Measurements from ENCODE around the gene TMEM150B.

TMEM150B gene

GRCh38 chr19:55325172-55325571 lies at the start of gene TMEM150B:
Gene TMEM150B, minus strand, starts transcription at chr19:55325341. Its CDS starts 4,305 bp downstream, at chr19:55321036.
- Histone ChIP-seq H3K27ac (ENCODE audit: low read depth, low read length, poor library complexity, severe bottlenecking) (no peak within 1 kb of the TSS), H3K9me3 (ENCODE audit: low read length) (no peaks in the 10 kb centered on the region), H4K20me1 (ENCODE audit: insufficient read depth, low read length) (no peaks in the 10 kb centered on the region), H3K27me3 (ENCODE audit: insufficient read depth, low read length) (peaks cover 9% of the 10 kb centered on the region; the same call in 1 of the 2 replicates), H3K9ac (ENCODE audit: low read length) (no peak within 1 kb of the TSS), H3K4me2 (ENCODE audit: low read length) (no peak within 1 kb of the TSS), H2AFZ (ENCODE audit: low read length) (no peak within 1 kb of the TSS), H3K4me1 (ENCODE audit: insufficient read depth, low read length, severe bottlenecking) (peaks cover under 1% of the 10 kb centered on the region), H3K9me2 (ENCODE audit: low read depth, low read length) (no peaks in the 10 kb centered on the region), H3K36me3 (ENCODE audit: insufficient read depth, low read length) (no peaks in the 10 kb centered on the region), H3F3A (ENCODE audit: insufficient read depth, low read length) (no peaks in the 10 kb centered on the region), H3K79me2 (ENCODE audit: insufficient read depth, low read length) (no peaks in the 10 kb centered on the region), H3K4me3 (ENCODE audit: low read depth, low read length, poor library complexity, severe bottlenecking) (no peak within 1 kb of the TSS)
- TF ChIP-seq, protein P1, sequence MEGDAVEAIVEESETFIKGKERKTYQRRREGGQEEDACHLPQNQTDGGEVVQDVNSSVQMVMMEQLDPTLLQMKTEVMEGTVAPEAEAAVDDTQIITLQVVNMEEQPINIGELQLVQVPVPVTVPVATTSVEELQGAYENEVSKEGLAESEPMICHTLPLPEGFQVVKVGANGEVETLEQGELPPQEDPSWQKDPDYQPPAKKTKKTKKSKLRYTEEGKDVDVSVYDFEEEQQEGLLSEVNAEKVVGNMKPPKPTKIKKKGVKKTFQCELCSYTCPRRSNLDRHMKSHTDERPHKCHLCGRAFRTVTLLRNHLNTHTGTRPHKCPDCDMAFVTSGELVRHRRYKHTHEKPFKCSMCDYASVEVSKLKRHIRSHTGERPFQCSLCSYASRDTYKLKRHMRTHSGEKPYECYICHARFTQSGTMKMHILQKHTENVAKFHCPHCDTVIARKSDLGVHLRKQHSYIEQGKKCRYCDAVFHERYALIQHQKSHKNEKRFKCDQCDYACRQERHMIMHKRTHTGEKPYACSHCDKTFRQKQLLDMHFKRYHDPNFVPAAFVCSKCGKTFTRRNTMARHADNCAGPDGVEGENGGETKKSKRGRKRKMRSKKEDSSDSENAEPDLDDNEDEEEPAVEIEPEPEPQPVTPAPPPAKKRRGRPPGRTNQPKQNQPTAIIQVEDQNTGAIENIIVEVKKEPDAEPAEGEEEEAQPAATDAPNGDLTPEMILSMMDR (IDR thresholded peaks at IDR 0.05; ENCODE audit: low read length): no peak
- no peak for TF ChIP-seq EZH2 (IDR thresholded peaks at IDR 0.05; ENCODE audit: borderline replicate concordance, low read length)

GRCh38 chr19:55373993-55374757 lies 49.0 kb upstream of the TMEM150B start:
- Histone ChIP-seq H3K27me3 (ENCODE audit: insufficient read depth, low read length) (peaks cover 18% of the 10 kb centered on the region; the same call in 1 of the 2 replicates), H3F3A (ENCODE audit: insufficient read depth, low read length) (no peaks in the 10 kb centered on the region), H4K20me1 (ENCODE audit: insufficient read depth, low read length) (no peaks in the 10 kb centered on the region), H3K4me1 (ENCODE audit: insufficient read depth, low read length, severe bottlenecking) (peaks cover 4% of the 10 kb centered on the region), H3K36me3 (ENCODE audit: insufficient read depth, low read length) (no peaks in the 10 kb centered on the region), H3K79me2 (ENCODE audit: insufficient read depth, low read length) (no peaks in the 10 kb centered on the region), H2AFZ (ENCODE audit: low read length) (no peak overlapping the region), H3K9me2 (ENCODE audit: low read depth, low read length) (no peaks in the 10 kb centered on the region), H3K4me3 (ENCODE audit: low read depth, low read length, poor library complexity, severe bottlenecking) (no peak overlapping the region), H3K9ac (ENCODE audit: low read length) (no peak overlapping the region), H3K9me3 (ENCODE audit: low read length) (no peaks in the 10 kb centered on the region), H3K4me2 (ENCODE audit: low read length) (no peak overlapping the region), H3K27ac (ENCODE audit: low read depth, low read length, poor library complexity, severe bottlenecking) (no peak overlapping the region)
- TF ChIP-seq EZH2 (IDR thresholded peaks at IDR 0.05; ENCODE audit: borderline replicate concordance, low read length): no peak
- TF ChIP-seq, protein P1 (IDR thresholded peaks at IDR 0.05; ENCODE audit: low read length): no peak

- no peaks in the 10 kb centered on the region for H3K9me2 ChIP-seq (ENCODE audit: low read depth, low read length)
- no peaks in the 10 kb centered on the region for H3F3A ChIP-seq (ENCODE audit: insufficient read depth, low read length)
- no peaks in the 10 kb centered on the region for H3K36me3 ChIP-seq (ENCODE audit: insufficient read depth, low read length)
- H3K4me1 ChIP-seq (ENCODE audit: insufficient read depth, low read length, severe bottlenecking): peaks cover 4% of the 10 kb centered on the region
- no peak overlapping the region for H3K4me2 ChIP-seq (ENCODE audit: low read length)
- H4K20me1 ChIP-seq (ENCODE audit: insufficient read depth, low read length): no peaks in the 10 kb centered on the region
- H3K9ac ChIP-seq (ENCODE audit: low read length): no peak overlapping the region
- TF ChIP-seq, protein P1 (IDR thresholded peaks at IDR 0.05; ENCODE audit: low read length): no peak
- TF ChIP-seq EZH2 (IDR thresholded peaks at IDR 0.05; ENCODE audit: borderline replicate concordance, low read length): no peak
- H3K27ac ChIP-seq (ENCODE audit: low read depth, low read length, poor library complexity, severe bottlenecking): no peak overlapping the region
- H3K9me3 ChIP-seq (ENCODE audit: low read length): no peaks in the 10 kb centered on the region
- peaks cover 18% of the 10 kb centered on the region; the same call in 1 of the 2 replicates for H3K27me3 ChIP-seq (ENCODE audit: insufficient read depth, low read length)
- H3K79me2 ChIP-seq (ENCODE audit: insufficient read depth, low read length): no peaks in the 10 kb centered on the region
- H2AFZ ChIP-seq (ENCODE audit: low read length): no peak overlapping the region
- H3K4me3 ChIP-seq (ENCODE audit: low read depth, low read length, poor library complexity, severe bottlenecking): no peak overlapping the region
Observed at GRCh38 chr19:55373306-55373992, 48.3 kb upstream of the TMEM150B start.

Measured in OCI-LY1 (cell line).